Activated CD8-positive, alpha-beta memory T cell treated with anti-CD3 and anti-CD28 coated beads, Interleukin-2, amount 50 U/mL, for 1 hour (primary cell): ENCODE data around the gene TBX15.

ENCODE experiments used
- DNase-seq: peaks from one replicate; pipeline ENCODE4 v3.0.0-alpha.2; 2020; ENCODE audit errors: extremely low read depth

Gene TBX15

DNA sequence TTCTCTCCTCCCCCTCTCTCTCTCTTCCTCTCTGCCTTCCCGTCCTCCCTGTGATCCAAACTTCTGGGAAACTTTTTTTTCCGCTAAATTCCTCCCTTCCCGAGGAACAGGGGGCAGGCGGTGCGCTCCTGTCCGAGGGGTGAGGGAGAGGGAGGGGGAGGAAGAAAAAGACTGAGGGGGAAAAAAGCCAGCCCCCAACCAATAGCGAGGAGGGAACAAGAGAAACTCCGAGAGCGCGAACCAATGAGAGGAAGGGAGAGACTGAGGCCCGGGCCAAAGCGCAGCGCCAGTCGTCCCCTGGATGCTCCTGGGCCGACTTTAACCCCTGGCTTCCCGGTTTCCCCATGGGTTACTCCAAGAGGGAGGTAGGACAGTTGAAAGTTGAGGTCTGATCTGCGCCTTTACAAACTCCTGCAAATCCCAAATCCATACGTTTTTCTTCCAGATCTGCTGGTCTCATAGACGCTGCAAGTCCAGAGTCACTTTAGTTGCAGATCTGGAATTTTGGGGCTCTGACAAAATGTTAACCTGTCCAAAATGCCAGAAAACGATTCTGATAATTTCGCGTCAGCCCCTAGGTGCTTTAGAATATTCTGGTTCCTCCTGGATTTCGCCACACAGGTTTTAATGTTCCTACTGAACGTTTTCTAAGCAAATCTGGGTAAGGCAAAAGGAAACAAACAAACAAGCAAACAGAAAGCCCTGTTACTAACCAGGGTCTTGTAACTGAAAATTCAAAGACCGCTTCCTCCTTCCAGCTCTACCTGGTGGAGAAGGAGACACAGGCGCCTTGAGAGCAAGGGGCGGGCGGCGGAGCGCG lies at the start of gene TBX15:
Gene TBX15, minus strand, starts transcription at position 158 of the 820 bp plus-strand sequence. CDS start 548 bp downstream, outside the sequence.
- DNase-seq = no peak

DNA sequence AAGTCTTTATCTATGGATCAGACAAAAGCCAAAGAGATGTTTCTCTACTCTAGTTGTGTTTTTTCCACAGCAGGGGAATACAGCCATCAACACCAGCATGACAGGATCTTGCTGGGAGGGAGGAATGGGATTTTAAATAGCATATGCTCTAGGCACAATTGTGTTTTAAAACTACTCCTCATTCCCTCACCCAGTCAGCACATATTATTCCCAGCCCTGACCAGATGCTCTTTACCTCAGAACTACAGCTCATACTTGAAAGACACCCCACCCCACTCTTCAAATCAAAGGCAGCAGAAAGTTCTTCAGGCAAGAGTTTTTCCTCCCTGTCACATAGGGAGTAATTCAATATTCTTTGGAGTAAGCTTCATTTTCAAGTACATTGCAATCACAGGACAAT lies 46.2 kb upstream of the TBX15 start:
- no peak for DNase-seq

DNA sequence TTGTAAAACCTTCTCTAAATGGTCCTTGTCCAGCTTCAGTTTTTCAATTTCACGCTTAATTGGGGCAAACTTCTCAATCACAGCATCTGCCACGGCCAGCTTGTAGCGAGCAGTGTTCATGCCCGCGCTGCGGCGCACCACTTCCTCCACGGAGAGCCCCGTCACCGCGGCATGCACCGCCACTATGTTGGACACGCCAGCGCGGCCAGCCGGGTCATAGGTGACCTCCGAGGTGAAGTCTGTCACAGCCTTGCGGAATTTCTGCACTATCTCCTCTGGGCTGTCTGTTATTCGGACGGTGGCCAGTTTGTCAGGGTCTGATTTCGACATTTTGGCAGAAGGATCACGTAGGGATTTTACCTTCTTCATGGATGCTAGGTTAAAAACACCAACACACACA lies 44.8 kb upstream of the TBX15 start:
- DNase-seq = no peak

DNA sequence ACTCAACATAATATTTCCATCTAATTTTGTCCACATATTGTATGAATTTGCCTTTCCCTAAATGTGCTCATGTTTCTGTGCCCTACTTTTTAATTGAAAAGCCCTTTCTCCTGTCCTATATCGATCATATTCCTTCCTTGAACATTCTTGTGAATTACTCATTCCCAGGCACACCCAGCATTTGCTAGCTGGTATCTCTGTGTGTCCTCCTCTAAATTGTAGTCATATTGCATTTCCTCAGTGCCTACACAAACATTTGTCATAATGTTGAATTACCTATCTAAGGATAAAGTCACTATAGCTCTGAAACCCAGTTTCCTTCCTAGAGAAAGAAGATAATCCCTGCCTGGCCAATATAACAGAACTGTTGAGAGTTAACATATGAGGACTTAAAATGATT lies 39.6 kb upstream of the TBX15 start:
- no peak for DNase-seq

DNA sequence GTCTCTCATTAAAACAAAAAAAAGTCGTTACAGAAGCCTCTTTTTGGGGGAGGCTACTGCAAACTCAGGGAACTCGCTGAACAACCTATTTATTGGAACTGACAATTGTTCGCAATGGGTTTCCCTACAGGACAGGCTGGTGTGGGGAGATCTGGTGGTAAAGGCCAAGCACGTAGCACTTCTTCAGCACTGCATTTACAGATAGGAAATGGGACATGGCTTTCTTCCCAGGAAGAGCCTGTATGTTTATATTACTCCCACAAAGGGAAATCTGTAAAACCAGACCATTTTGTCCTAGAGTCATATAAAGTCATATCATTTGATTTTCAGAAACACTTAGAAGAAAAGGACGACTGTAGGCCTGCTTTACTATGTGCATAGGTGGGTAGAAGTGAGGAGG lies 38.8 kb upstream of the TBX15 start:
- no peak for DNase-seq

- DNase-seq = no peak
These were observed 27.4 kb upstream of the TBX15 start for GRCh38 chr1:119015547-119015946.

DNA sequence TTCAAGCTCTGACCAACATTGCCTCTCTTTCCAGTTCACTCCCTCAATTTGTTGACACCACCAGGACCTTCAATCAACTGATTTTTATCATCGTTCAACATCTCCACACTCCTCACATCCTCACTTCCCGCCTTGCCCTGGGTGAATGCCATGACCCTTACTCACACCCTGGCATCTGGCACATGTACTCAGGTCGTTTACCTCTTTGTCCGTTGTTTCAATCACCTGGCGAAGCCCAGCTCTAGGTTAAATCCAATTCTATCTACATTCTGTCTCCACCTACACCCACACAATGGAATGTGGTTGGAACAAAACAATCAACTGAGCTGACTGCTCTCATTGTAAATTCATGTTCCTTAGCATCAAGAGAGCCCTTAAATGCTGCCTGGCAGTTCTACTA lies 24.2 kb upstream of the TBX15 start:
- DNase-seq = no peak

- no peak for DNase-seq
These were observed 23.6 kb upstream of the TBX15 start for GRCh38 chr1:119011706-119012105.

DNA sequence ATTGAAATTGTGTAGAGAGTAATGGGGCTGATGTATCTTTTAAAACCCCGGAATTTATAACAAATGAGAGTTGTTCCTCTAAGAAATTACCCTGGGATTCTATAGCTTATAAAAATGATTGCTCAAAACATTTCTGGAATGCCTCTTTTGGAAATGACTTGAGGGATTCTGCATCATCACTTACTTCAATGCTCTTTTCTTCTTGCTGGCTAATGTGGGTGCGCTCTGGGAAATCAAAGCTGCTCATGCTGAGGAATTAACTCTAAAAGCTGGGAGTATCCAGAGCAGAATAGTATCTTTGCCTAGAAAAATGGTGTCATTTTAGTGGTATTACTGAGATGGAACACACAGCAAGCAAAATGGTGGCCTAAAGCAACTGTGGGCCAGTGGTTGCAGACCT lies 23.0 kb upstream of the TBX15 start:
- DNase-seq = no peak

GRCh38 chr1:119010201-119010600 lies 22.1 kb upstream of the TBX15 start:
- no peak for DNase-seq

DNA sequence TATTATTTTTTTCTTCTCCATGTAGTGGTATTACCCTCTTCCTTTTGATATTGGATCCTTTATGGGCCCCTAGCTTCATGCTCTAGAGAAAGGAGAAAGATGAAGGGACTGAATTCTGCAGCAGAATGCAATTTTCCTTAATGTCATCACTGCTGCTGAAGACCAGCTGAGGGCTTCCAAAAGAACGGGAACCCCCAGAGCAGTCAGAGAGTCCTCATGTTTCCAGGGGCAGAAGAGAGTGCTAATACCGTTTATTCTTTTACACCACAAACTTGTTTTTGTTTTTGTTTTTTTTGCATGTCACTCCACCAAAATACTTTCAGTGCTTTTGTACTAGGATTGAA lies 21.1 kb upstream of the TBX15 start:
- no peak for DNase-seq

DNA sequence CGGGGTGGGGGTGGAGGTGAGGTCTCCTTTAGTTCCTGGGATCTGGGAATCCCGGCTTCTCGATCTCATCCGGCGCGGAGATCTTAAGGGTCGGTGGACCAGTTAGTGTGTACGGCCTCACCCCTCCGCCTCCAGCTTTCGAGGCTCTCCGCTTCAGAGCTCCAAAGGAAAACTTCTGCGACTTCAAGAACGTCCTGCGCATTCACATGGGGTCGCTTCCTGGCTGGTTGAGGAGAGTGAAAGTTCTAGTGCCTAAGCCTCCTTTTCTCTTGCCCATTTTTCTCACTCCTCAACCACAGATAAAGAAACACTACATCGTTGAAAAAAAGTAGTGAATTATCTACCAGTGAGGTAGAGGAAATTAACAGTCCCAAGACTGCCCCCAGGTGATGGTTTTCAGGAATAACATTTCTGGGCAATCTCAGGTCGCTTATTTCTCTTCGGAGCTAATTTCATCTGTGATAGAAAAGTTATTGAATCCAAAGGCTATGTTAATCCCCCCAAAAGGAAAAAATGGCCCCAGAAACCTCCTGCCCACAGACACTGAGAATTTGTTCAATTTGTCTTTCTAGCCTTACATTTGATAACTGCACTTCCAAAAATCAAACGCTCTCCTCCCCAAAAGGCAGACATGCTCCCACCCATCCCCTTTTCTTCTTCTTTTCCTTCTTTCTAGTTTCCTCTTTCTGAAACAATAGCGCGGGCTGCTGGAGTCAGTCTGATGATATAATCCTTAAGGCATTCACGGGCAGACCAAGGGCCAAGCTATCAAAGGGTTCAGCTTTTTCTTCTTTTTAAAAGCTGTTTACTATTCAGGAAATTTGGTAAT lies 20.6 kb upstream of the TBX15 start:
- DNase-seq = no peak

GRCh38 chr1:119007670-119008482 lies 19.7 kb upstream of the TBX15 start:
- DNase-seq = no peak

DNA sequence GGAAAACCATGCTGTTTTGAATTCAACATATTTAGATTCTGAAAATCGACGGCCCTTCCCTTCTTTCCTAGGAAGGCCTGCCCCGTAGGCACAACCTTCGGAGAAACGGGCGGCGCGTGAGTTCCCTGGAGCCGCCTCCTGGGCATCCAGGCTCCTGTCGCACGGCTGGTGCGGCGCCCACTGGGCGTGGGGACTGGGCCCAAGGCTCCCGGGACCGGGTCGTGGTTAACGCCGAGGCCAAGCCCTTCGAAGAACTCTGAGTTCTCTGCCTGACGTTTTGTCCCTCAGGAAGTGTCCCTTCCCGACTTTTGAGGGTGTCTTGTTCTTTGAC lies 19.2 kb upstream of the TBX15 start:
- DNase-seq = no peak

GRCh38 chr1:119006406-119007279 lies 18.5 kb upstream of the TBX15 start:
- DNase-seq = no peak

DNA sequence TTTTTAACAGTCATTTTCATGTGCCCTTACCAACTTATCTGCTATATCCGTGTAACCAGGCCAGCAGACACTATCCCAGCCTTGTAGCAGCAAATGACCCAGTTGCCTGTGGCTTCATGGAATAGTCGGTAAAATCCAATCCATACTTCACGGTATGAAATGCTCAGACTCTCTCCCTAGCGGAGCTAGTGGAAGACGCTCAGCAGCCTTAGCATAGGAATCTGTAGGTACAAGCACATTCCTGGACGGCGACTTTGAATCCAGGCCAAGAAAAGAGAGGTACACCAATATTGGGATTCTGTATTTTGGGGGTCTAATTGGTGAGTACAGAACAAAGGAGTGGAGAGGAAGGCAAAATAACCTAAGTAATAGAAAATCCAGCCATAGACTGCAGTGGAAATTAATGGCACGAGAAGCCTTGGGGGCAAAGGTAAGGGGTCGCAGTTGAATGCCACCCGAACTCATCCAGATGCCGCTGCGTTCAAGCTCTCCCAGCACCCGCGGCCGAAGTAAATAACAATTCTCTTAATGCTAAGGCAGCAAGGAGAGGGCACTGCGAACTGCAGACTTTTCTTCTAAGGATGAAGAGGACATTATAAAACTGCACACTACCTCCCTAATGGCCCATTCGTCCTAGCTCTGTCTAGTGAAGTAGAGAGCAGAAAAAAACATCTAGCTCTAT lies 17.7 kb upstream of the TBX15 start:
- DNase-seq = no peak

- DNase-seq = no peak
These were observed 16.6 kb upstream of the TBX15 start for GRCh38 chr1:119004781-119005180.

DNA sequence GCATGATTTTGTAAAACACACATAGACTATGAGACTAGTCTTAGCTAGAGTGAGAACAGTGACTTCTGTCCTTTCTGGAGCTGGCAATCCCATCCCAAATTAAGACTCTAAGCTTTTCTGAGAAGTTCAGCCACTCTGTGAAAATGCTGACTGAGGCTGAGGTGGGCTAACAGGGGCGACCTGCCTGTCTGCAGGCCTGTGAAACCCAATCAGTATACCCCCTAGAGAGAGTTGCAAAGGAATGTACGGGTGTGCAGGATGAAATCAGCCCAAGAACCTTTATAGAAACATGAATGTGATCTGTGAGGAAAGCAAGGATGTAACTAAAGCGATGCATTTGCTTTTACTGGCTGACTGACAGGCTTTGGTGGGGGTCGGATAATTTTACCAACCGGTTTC lies 16.0 kb upstream of the TBX15 start:
- DNase-seq = no peak

DNA sequence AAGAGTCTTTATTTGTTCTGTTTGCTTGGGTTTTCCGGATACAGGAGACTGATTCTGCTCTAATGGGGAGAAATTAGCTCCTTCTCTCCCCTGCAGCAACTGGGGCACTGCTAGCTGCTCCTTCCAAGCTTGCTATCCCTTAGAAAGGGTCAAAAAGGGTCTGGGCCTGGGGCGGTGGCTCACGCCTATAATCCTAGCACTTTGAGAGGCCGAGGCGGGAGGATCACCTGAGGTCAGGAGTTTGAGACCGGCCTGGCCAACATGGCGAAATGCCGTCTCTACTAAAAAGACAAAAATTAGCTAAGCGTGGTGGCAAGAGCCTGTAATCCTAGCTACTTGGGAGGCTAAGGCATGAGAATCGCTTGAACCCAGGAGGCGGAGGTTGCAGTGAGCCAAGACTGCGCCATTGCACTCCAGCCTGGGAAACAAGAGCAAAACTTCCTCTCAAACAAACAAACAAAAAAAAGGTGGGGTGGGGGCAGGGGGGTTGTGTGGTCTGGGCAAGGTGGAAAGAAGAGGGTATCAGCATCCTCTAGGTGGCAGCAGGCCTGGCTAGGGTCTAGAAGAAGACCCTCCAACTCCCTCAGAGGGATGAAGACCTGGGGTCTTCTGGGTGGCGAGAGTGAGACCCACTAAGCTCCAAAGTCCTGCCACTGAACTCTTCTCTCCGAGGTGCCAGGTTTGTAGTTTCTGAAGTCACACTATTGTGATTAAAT lies 15.4 kb upstream of the TBX15 start:
- no peak for DNase-seq

GRCh38 chr1:119002028-119002686 lies 14.0 kb upstream of the TBX15 start:
- DNase-seq = no peak
